Measurements from ENCODE around the gene CYP46A1.

The CYP46A1 gene

DNA sequence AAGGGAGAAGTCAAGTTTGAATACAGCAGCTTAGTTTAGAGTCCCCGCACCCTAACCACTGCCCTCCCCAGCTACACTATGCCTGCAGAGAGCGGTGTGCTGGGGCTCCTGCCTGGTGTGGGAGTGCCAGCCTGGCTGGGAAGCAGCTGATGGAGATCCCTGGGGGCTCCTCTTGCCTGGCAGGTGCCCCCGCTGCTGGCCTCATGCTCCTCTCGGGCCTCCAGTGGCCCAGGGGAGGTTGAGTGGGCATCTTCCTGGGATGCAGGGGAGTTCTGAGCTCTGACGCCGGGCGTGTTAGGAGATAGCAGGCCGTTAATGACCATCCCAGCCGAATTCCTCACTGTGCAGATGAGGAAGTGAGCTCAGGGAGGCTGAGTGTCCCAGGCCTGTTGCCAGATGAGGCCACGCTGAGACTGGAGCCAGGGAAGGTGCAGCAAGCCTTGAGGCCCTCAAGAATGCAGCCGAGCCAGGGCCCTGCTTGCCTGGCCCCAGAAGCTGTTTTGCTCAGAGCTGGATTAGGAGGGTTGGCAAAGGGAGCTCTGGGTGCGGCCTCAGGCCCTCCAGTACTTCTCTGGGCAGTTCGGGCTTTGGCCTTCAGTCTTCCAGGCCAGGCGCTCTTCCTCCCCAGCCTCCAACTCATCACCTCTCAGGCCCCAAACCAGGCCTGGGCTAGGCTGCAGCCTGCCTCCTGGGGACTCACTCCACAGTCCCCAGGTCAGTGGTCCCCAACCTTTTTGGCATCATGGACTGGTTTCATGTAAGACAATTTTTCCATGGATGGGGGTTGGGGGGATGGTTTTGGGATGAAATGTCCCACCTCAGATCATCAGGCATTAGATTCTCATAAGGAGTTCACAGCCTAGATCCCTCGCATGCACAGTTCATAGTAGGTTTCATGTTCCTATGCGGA, 6.6 kb upstream of the CYP46A1 start:
- Histone ChIP-seq H3K36me3 (ENCODE audit: control insufficient read depth, insufficient read depth, low read length) (no peaks in the 10 kb centered on the region), H3K4me3 (ENCODE audit: low read depth, low read length) (no peak overlapping the region), H3K9ac (ENCODE audit: low read depth, low read length) (no peak overlapping the region), H3K27me3 (ENCODE audit: control insufficient read depth, insufficient read depth, low read length) (no peaks in the 10 kb centered on the region), H3K9me3 (ENCODE audit: control insufficient read depth, insufficient read depth, low read length) (no peaks in the 10 kb centered on the region), H3K4me1 (ENCODE audit: control insufficient read depth, insufficient read depth, low read length) (peaks cover 2% of the 10 kb centered on the region)

DNA sequence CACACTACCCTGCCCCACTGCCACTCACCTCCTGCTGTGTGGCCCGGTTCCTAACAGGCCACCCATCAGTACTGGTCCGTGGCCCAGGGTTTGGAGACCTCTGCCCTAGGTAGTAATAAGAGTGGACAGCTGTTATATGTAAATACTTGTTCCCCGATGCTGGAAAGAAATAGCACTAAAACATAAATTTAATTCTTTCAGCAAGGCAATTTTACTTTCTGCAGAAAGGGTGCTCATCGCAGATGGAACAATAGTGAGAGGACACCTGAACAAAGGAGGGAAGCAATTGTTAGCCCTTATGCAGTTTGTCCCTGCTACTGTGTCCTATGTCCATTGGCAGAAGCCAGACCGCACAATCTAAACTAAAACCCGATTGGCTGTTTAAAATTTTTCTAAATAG, 5.9 kb upstream of the CYP46A1 start:
- Histone ChIP-seq H3K4me3 (ENCODE audit: low read depth, low read length) (no peak overlapping the region), H3K27me3 (ENCODE audit: control insufficient read depth, insufficient read depth, low read length) (peaks cover 2% of the 10 kb centered on the region), H3K9ac (ENCODE audit: low read depth, low read length) (no peak overlapping the region), H3K36me3 (ENCODE audit: control insufficient read depth, insufficient read depth, low read length) (no peaks in the 10 kb centered on the region), H3K4me1 (ENCODE audit: control insufficient read depth, insufficient read depth, low read length) (no peaks in the 10 kb centered on the region), H3K9me3 (ENCODE audit: control insufficient read depth, insufficient read depth, low read length) (no peaks in the 10 kb centered on the region)

DNA sequence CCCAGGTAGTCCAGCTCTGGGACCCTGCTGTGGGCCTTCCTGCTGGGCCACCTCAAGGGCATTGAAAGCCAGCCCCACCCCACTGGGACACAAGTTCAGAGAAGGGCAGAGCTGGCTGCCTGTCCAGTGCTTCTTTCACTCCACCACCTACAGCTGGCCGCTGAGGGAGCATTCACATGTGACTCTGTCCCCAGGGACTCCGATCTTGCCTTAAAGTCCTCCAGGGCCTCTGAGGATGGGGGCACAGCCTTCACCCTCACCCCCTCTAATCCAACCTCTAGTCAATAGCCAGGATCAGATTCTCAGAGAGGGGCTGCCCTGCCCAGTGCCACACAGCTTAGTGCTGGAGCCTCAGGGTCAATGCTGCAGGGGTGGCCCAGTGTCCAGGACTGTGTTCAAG, 5.0 kb upstream of the CYP46A1 start:
- no peaks in the 10 kb centered on the region for H3K9me3 ChIP-seq (ENCODE audit: control insufficient read depth, insufficient read depth, low read length)
- H3K36me3 ChIP-seq (ENCODE audit: control insufficient read depth, insufficient read depth, low read length): no peaks in the 10 kb centered on the region
- H3K9ac ChIP-seq (ENCODE audit: low read depth, low read length): no peak overlapping the region
- H3K4me1 ChIP-seq (ENCODE audit: control insufficient read depth, insufficient read depth, low read length): no peaks in the 10 kb centered on the region
- H3K27me3 ChIP-seq (ENCODE audit: control insufficient read depth, insufficient read depth, low read length): peaks cover 2% of the 10 kb centered on the region
- no peak overlapping the region for H3K4me3 ChIP-seq (ENCODE audit: low read depth, low read length)

DNA sequence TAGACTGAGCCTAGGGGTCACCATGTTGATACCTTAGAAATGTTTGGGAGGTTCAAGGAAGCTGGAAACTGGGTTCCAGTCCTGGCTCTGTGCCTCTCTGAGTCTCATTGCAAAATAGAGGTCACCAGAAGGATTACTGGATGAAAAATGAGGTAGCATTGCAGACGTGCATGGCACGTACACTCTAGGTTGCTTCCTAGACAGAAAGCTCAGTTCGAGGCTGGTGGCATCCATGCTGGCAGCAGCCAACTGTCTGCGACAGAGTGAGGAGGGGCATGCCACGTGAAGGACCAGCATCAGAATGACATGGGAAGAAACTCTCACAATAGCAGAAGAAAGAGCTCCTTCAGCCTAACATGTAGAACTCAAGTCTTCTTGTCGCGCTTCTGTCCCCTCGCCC, 4.6 kb upstream of the CYP46A1 start:
- no peak overlapping the region for H3K4me3 ChIP-seq (ENCODE audit: low read depth, low read length)

DNA sequence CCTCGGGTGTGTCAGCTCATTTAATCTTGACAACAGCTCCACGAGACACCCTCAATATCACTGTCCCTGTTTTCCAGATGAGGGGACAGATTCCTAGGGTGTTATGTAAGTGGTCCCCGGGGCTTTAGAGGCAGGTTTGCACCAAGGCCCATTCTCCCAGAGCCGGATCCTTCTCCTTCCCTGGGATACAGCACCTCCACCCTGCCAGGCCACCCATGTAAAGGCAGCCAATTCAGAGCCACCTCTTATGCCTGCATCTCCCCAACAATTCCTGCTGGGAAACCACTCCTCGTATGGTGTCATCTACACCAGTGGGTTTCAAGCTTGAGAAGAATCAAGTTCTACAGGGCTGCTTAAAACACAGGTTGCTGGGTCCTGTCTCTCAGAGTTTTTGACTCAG, 4.1 kb upstream of the CYP46A1 start:
- Histone ChIP-seq H3K27me3 (ENCODE audit: control insufficient read depth, insufficient read depth, low read length) (peaks cover 2% of the 10 kb centered on the region), H3K36me3 (ENCODE audit: control insufficient read depth, insufficient read depth, low read length) (no peaks in the 10 kb centered on the region), H3K9ac (ENCODE audit: low read depth, low read length) (no peak overlapping the region), H3K4me1 (ENCODE audit: control insufficient read depth, insufficient read depth, low read length) (no peaks in the 10 kb centered on the region), H3K9me3 (ENCODE audit: control insufficient read depth, insufficient read depth, low read length) (no peaks in the 10 kb centered on the region), H3K4me3 (ENCODE audit: low read depth, low read length) (no peak overlapping the region)

More for the DNA sequence above, 4.6 kb upstream of the CYP46A1 start:
- H3K9ac ChIP-seq (ENCODE audit: low read depth, low read length): no peak overlapping the region
- H3K4me1 ChIP-seq (ENCODE audit: control insufficient read depth, insufficient read depth, low read length): no peaks in the 10 kb centered on the region
- H3K27me3 ChIP-seq (ENCODE audit: control insufficient read depth, insufficient read depth, low read length): peaks cover 2% of the 10 kb centered on the region
- H3K36me3 ChIP-seq (ENCODE audit: control insufficient read depth, insufficient read depth, low read length): no peaks in the 10 kb centered on the region
- no peaks in the 10 kb centered on the region for H3K9me3 ChIP-seq (ENCODE audit: control insufficient read depth, insufficient read depth, low read length)

DNA sequence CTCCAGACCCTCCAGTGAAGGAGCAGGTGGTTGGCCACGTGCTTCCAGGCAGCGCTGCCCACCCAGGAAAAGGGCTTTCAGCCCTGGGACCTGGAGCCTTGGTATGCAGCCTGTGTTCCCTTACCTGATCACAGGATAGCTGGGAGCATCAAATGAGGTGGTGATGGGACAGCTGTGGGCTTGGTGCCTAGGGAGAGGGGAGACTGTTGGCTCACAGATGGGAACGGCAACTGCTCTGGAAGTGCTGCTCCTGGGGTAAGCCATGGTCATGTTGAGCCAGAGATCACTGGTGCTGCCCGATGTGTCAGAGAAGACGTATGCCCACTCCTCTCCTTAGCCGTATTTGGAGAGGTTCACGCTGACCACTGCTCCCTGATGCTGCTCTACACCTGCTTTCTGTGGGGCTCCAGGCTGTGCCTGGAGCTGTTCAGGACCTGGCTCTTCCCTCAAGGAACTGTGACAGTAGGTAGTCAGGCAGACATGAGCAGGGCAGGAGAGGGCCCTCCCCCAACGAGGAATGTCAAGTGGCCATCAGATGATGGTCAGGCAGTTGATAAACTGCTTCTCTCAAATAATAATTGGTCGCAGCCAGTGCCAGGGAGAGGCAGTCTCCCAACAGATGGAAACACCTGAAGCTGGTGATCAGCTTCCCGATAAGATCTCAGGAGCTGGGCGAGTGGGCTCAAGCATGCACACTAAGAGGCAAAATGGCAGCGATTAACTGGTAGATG, 2.8 kb upstream of the CYP46A1 start:
- no peak overlapping the region for H3K9ac ChIP-seq (ENCODE audit: low read depth, low read length)

DNA sequence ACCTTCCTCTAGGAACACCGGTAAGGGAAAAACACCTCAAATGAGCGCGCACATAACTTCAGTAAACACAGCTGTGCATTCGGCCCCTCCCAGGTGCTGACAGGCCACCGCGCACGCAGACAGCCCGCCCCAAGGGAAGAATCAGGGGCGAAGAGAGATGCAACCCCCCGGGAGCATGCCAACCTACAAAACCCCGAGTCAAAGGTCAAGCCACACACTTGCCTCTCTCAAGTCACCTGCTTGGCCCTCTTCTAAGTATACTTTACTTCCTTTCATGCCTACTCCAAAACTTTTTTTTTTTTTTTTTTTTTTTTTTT, 2.3 kb upstream of the CYP46A1 start:
- Histone ChIP-seq H3K4me1 (ENCODE audit: control insufficient read depth, insufficient read depth, low read length) (peaks cover 4% of the 10 kb centered on the region), H3K9me3 (ENCODE audit: control insufficient read depth, insufficient read depth, low read length) (no peaks in the 10 kb centered on the region), H3K9ac (ENCODE audit: low read depth, low read length) (no peak overlapping the region), H3K36me3 (ENCODE audit: control insufficient read depth, insufficient read depth, low read length) (no peaks in the 10 kb centered on the region), H3K4me3 (ENCODE audit: low read depth, low read length) (no peak overlapping the region), H3K27me3 (ENCODE audit: control insufficient read depth, insufficient read depth, low read length) (peaks cover 2% of the 10 kb centered on the region)

More for the DNA sequence above, 2.8 kb upstream of the CYP46A1 start:
- H3K4me3 ChIP-seq (ENCODE audit: low read depth, low read length): no peak overlapping the region
- H3K27me3 ChIP-seq (ENCODE audit: control insufficient read depth, insufficient read depth, low read length): peaks cover 2% of the 10 kb centered on the region
- H3K4me1 ChIP-seq (ENCODE audit: control insufficient read depth, insufficient read depth, low read length): peaks cover 4% of the 10 kb centered on the region
- H3K36me3 ChIP-seq (ENCODE audit: control insufficient read depth, insufficient read depth, low read length): no peaks in the 10 kb centered on the region
- H3K9me3 ChIP-seq (ENCODE audit: control insufficient read depth, insufficient read depth, low read length): no peaks in the 10 kb centered on the region

DNA sequence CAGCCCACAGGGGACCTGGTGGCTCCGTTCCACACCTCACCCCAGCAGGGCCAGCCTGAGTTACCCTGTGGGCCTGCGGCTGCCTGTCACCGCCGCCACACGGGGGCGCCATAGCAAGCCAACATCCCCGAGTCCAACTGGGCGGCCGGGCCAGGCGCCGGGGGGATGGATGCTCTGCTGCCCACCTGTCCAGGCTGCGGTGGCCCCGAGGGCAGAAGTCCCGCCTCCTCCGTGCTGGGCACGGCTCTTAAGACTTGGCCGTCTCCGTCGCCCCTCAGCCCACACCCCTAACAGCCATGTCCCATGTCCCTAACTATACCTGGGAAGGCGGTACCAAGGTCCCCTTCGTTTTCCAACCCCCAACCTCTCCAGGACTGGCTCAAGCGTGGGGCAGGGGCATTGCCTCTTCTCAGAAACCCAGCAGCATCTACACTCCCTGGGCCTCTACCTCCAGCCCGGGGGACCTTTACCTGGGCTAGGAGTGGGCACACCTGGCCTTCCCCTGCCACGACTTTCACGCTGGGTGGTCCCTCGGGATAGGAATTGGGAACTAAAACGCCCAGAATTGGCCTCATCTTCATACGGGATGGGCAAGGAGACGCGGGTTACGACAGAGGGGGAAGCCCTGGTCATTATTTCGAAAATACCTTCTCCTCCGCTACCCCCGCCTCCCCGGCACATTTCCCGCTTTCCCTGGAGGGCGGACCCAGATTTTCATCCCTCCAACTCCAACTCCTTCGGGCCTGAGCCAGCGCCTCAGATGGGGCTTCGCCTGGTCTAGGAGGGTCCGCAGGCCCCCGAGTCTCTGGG, 1.1 kb upstream of the CYP46A1 start:
- H3K9me3 ChIP-seq (ENCODE audit: control insufficient read depth, insufficient read depth, low read length): no peaks in the 10 kb centered on the region
- peaks cover 2% of the 10 kb centered on the region for H3K27me3 ChIP-seq (ENCODE audit: control insufficient read depth, insufficient read depth, low read length)
- H3K4me3 ChIP-seq (ENCODE audit: low read depth, low read length): peak overlapping the region; percentile 79
- H3K4me1 ChIP-seq (ENCODE audit: control insufficient read depth, insufficient read depth, low read length): peaks cover 6% of the 10 kb centered on the region
- peak overlapping the region; percentile 54 for H3K9ac ChIP-seq (ENCODE audit: low read depth, low read length)
- H3K36me3 ChIP-seq (ENCODE audit: control insufficient read depth, insufficient read depth, low read length): no peaks in the 10 kb centered on the region

DNA sequence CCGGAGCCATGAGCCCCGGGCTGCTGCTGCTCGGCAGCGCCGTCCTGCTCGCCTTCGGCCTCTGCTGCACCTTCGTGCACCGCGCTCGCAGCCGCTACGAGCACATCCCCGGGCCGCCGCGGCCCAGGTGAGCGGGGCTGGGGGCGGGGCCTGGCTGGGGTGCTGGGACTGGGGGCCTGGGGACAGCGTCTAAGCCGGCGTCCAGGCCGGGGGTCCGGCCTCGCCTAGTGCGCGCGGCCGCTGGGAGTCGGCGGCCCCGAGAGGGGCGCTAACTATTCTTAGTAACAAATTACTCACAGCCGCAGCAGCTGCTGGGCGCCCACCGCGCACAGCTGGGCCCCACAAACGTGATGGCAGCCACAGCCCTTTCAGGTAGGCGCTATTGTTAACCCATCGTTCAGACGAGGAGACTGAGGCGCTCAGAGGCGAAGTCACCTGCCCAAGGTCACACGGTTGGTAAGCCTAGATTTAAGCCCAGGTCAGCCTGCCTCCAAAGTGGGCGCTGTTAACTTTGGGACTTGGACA, 374 bp downstream of the CYP46A1 start:
- Histone ChIP-seq H3K36me3 (ENCODE audit: control insufficient read depth, insufficient read depth, low read length) (no peaks in the 10 kb centered on the region), H3K9me3 (ENCODE audit: control insufficient read depth, insufficient read depth, low read length) (no peaks in the 10 kb centered on the region), H3K4me1 (ENCODE audit: control insufficient read depth, insufficient read depth, low read length) (peaks cover 6% of the 10 kb centered on the region), H3K27me3 (ENCODE audit: control insufficient read depth, insufficient read depth, low read length) (peaks cover 2% of the 10 kb centered on the region), H3K4me3 (ENCODE audit: low read depth, low read length) (peak overlapping the region; percentile 52), H3K9ac (ENCODE audit: low read depth, low read length) (no peak overlapping the region)

DNA sequence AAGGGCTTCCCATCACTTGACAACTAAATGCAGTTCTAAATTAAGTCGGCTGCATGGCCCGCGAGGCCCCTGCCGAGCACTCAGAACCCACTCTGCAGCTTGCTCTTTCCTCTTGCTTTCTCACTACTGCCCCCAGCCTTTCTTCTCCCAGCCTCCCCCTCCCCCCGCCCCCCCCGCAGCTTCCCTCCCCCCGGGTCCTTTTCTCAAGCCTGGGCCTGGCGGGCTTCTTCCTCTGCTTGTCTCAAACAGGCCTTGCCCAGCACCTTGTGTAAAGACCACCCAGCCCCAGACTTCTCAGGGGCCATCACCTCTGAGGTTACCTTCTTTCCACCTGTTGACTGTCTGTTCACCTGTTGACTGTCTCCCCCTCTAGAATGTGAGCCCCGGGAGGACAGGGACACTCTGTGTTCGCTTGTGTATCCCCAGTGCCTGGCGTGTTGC, 1.1 kb downstream of the CYP46A1 start:
- Histone ChIP-seq H3K9ac (ENCODE audit: low read depth, low read length) (no peak overlapping the region), H3K36me3 (ENCODE audit: control insufficient read depth, insufficient read depth, low read length) (no peaks in the 10 kb centered on the region), H3K4me3 (ENCODE audit: low read depth, low read length) (no peak overlapping the region), H3K27me3 (ENCODE audit: control insufficient read depth, insufficient read depth, low read length) (peaks cover 2% of the 10 kb centered on the region), H3K4me1 (ENCODE audit: control insufficient read depth, insufficient read depth, low read length) (peaks cover 6% of the 10 kb centered on the region), H3K9me3 (ENCODE audit: control insufficient read depth, insufficient read depth, low read length) (no peaks in the 10 kb centered on the region)

DNA sequence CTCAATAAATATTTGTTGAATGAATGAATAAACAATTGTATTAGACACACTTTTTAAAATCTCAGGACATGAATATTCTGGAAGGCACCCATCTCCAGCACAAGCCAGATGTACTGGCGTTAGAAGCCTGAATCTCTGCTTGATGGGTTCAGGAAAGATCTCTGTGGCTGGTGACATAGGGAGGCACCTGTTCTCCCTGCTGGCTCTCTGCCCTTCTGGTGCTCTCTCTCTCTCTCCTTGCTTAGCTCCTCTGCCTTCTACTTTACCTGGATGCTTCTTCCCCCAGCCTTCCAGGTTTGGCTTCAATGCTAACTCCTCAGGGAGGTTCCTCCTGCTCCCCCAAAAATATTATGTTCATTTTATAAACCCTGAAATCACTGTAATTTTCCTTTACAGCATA, 1.5 kb downstream of the CYP46A1 start:
- H3K4me1 ChIP-seq (ENCODE audit: control insufficient read depth, insufficient read depth, low read length): peaks cover 6% of the 10 kb centered on the region
- peaks cover 2% of the 10 kb centered on the region for H3K27me3 ChIP-seq (ENCODE audit: control insufficient read depth, insufficient read depth, low read length)
- H3K9me3 ChIP-seq (ENCODE audit: control insufficient read depth, insufficient read depth, low read length): no peaks in the 10 kb centered on the region
- no peaks in the 10 kb centered on the region for H3K36me3 ChIP-seq (ENCODE audit: control insufficient read depth, insufficient read depth, low read length)
- H3K4me3 ChIP-seq (ENCODE audit: low read depth, low read length): no peak overlapping the region
- no peak overlapping the region for H3K9ac ChIP-seq (ENCODE audit: low read depth, low read length)

Measured in iPS-15b (cell line).